Activated B cell treated with CpG ODN at 0.5 μM for 24 hours (primary cell): ENCODE data around the gene POMC. TPM values are rescaled to one million over a fixed set of nuclear protein-coding genes. Genes with fewer than 3 reads are reported as not detected.
"Not testable (repeated sequence)": the region's sequence is repeated elsewhere in the genome, so short reads cannot be mapped to it uniquely, and the experiment has no call there.

Source experiments
- ATAC-seq: fragments of 200-7000 bp; cut with Tn5 transposase; one replicate; pipeline ENCODE4 v1.10.0; 2021; ENCODE audit warnings: low read depth, mild to moderate bottlenecking, moderate library complexity
- CTCF ChIA-PET: fragments of 350-600 bp; sonication (Branson Sonifier 250); formaldehyde crosslinking; loops from one replicate; lab custom pipeline; 2021; ENCODE audit warnings: antibody characterized with exemption; lab: Charles Lee
- POLR2A ChIA-PET: fragments of 350-600 bp; sonication (Branson Sonifier 250); formaldehyde crosslinking; loops from one replicate; lab custom pipeline; 2021; ENCODE audit warnings: antibody characterized with exemption; lab: Charles Lee
- DNase-seq: peaks from one replicate; pipeline ENCODE4 v3.0.0; 2022
- H3K27ac Mint-ChIP-seq: one replicate; pipeline ENCODE4 v1.8.0; 2020; ENCODE audit warnings: mixed read lengths
- H3K27me3 Mint-ChIP-seq: one replicate; pipeline ENCODE4 v1.8.0; 2021; ENCODE audit warnings: mixed read lengths
- H3K36me3 Mint-ChIP-seq: one replicate; pipeline ENCODE4 v1.8.0; 2021; ENCODE audit warnings: low read depth, mixed read lengths
- H3K4me1 Mint-ChIP-seq: one replicate; pipeline ENCODE4 v1.8.0; 2021; ENCODE audit warnings: mixed read lengths
- H3K4me3 Mint-ChIP-seq: one replicate; pipeline ENCODE4 v1.8.0; 2020; ENCODE audit warnings: mild to moderate bottlenecking, mixed read lengths
- H3K9me3 Mint-ChIP-seq: one replicate; pipeline ENCODE4 v1.8.0; 2020; ENCODE audit warnings: mixed read lengths
- CTCF ChIP-seq: fragments of 200-600 bp; IDR thresholded peaks from one replicate; pipeline ENCODE4 v1.8.0; 2022; ENCODE audit warnings: antibody characterized with exemption, mild to moderate bottlenecking
- intact Hi-C: fragments of 100-400 bp; cut with micrococcal nuclease; formaldehyde crosslinking; loops from one replicate; pipeline ENCODE4 v1.15.1; 2024
- total RNA-seq: library from RNA; stranded (reverse); gene quantifications from 2 replicates; pipeline ENCODE4 v1.2.3, GENCODE V29; 2022

POMC gene
- total RNA-seq, 1 donor from 2014 or later: 3.2 TPM

GRCh38 chr2:25213229-25213628 lies 44.8 kb upstream of the POMC start:
- DNase-seq (no peak), ATAC-seq (no peak)
- ChIA-PET CTCF (no interaction called here), POLR2A (no interaction called here)
- no peak overlapping the region for H3K27ac Mint-ChIP-seq
- TF ChIP-seq CTCF: no peak
- peaks cover 46% of the 10 kb centered on the region for H3K4me1 Mint-ChIP-seq
- H3K9me3 Mint-ChIP-seq: no peaks in the 10 kb centered on the region
- intact Hi-C loops: loop anchor here (5.0 kb wide), 3 partner anchors 171 to 354 kb away; partner anchors contain the start of genes DNAJC27 and EFR3B
- no peaks in the 10 kb centered on the region for H3K36me3 Mint-ChIP-seq
- no peaks in the 10 kb centered on the region for H3K27me3 Mint-ChIP-seq
- H3K4me3 Mint-ChIP-seq: no peak overlapping the region

GRCh38 chr2:25210923-25211322 lies 42.5 kb upstream of the POMC start:
- Mint-ChIP-seq H3K4me3 (peak overlapping the region; percentile 19), H3K4me1 (peaks cover 62% of the 10 kb centered on the region), H3K27ac (peak overlapping the region; percentile 74)
- DNase-seq, H3K36me3 Mint-ChIP-seq, H3K9me3 Mint-ChIP-seq, ATAC-seq, CTCF ChIA-PET, H3K27me3 Mint-ChIP-seq: not testable (repeated sequence)
- intact Hi-C loops: loop anchor here (1.0 to 5.0 kb wide), 8 partner anchors 18 to 634 kb away; partner anchors contain the start of genes DNAJC27 and EFR3B
- POLR2A ChIA-PET: interaction anchor here (0.6 to 1.8 kb wide), 8 partner anchors 11 to 1283 kb away, joined by 3 to 8 read pairs (median 4); no protein-coding TSS in a partner anchor

- Mint-ChIP-seq H3K27ac (peak overlapping the region; percentile 31), H3K4me1 (peaks cover 65% of the 10 kb centered on the region)
Measured at GRCh38 chr2:25207078-25207545, 38.7 kb upstream of the POMC start.

DNA sequence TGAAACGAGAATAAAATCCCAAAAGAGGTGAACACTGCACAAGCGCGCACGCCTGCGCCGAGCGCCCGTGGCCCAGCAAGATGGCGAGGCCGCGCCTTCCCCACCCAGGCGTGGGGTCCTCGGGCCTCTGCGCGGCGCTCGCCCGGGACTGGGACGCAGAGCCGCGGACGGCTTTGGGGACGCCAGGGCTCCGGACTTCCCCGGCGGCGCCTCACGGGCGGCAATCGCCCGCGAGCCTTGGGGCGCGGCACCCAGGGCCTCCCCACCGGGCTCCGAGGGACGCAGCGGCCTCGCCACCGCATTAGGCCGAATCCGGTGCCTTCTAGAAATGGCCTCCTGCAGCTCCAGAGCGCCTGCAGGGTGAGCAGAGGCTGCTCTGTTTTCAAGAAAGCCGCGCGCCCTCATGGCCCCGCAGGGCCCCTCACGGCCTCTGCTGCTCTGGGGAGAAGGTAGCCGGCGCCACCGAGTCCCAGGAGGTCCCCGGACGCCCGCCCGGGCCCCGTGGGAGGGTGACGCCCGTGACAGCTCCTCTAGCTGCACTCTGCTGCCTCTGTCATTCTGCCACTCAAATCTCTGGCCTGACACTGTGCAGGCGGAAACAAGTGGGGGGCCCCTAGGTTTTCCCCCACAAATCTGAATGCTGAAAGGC lies 35.9 kb upstream of the POMC start:
- H3K9me3 Mint-ChIP-seq: no peaks in the 10 kb centered on the region
- DNase-seq (peak; percentile 68), ATAC-seq (peak; percentile 90)
- no peak for TF ChIP-seq CTCF
- H3K4me3 Mint-ChIP-seq: peak overlapping the region; percentile 55
- H3K27me3 Mint-ChIP-seq: no peaks in the 10 kb centered on the region
- ChIA-PET CTCF (interaction anchor here (0.9 to 1.3 kb wide), 4 partner anchors 24 to 138 kb away, joined by 3 to 6 read pairs (median 4); no protein-coding TSS in a partner anchor), POLR2A (interaction anchor here (0.6 to 1.4 kb wide), 5 partner anchors 12 to 199 kb away, joined by 3 to 4 read pairs (median 3); no protein-coding TSS in a partner anchor)
- H3K27ac Mint-ChIP-seq: no peak overlapping the region
- no peaks in the 10 kb centered on the region for H3K36me3 Mint-ChIP-seq
- peaks cover 44% of the 10 kb centered on the region for H3K4me1 Mint-ChIP-seq
- intact Hi-C loops: no loop called here

More at GRCh38 chr2:25207078-25207545, 38.7 kb upstream of the POMC start:
- H3K36me3 Mint-ChIP-seq: no peaks in the 10 kb centered on the region
- TF ChIP-seq CTCF: no peak
- DNase-seq: no peak
- intact Hi-C loops: no loop called here
- no peak for ATAC-seq
- no peaks in the 10 kb centered on the region for H3K27me3 Mint-ChIP-seq
- ChIA-PET CTCF (interaction anchor here (0.8 to 1.6 kb wide), 5 partner anchors 10 to 136 kb away, joined by 3 to 7 read pairs (median 3); no protein-coding TSS in a partner anchor), POLR2A (interaction anchor here (0.6 to 1.4 kb wide), 6 partner anchors 9 to 136 kb away, joined by 3 to 8 read pairs (median 4); no protein-coding TSS in a partner anchor)
- H3K9me3 Mint-ChIP-seq: no peaks in the 10 kb centered on the region
- peak overlapping the region; percentile 59 for H3K4me3 Mint-ChIP-seq

DNA sequence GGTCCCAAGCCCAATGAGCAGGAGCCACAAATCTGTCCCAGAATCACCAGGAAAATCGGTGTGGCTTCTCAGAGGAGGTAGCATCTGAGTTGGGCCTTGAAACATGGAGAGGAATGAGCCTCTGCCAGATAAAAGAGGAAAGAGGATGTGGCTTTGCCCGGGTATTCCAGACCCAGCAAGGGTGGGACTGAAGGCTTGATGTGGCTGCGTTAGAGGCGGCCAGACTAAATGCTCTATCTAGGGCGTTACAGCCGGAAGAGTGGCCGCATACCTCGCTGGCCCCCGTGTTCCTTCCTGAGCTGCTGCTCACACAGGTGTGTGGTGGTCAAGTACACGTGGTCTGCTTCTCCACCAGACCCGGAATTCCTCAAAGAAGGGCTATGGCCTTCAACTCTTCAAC lies 33.9 kb upstream of the POMC start:
- intact Hi-C loops: loop anchor here (2.0 kb wide), 1 partner anchor 25 kb away; no protein-coding TSS in a partner anchor
- H3K4me3 Mint-ChIP-seq: no peak overlapping the region
- TF ChIP-seq CTCF: no peak
- H3K9me3 Mint-ChIP-seq: no peaks in the 10 kb centered on the region
- ChIA-PET CTCF (no interaction called here), POLR2A (interaction anchor here (0.6 to 0.7 kb wide), 2 partner anchors 13 to 110 kb away, joined by 3 to 5 read pairs; no protein-coding TSS in a partner anchor)
- no peak overlapping the region for H3K27ac Mint-ChIP-seq
- no peaks in the 10 kb centered on the region for H3K27me3 Mint-ChIP-seq
- H3K4me1 Mint-ChIP-seq: peaks cover 27% of the 10 kb centered on the region
- no peak for ATAC-seq
- no peak for DNase-seq
- H3K36me3 Mint-ChIP-seq: no peaks in the 10 kb centered on the region
